Liver (tissue), 9 donors: Measurements from ENCODE around the gene GRID1. TPM values are rescaled to one million over a fixed set of nuclear protein-coding genes. Genes with fewer than 3 reads are reported as not detected.

Experiments used
- DNase-seq: peaks from one replicate; pipeline ENCODE4 v3.0.0-alpha.2; 2017; ENCODE audit warnings: low spot score
- H3K27ac ChIP-seq, 2 donors: one replicate each; pipeline ENCODE4 v1.7.0; 2013; ENCODE audit warnings: inconsistent platforms in 2 of 2, low read length in 2 of 2, control low read depth in 1 of 2, low read depth in 1 of 2, mild to moderate bottlenecking in 1 of 2
- H3K27me3 ChIP-seq, 4 donors: one replicate each; pipeline versions ENCODE4 v1.6.1 to v1.7.0; 2013; ENCODE audit warnings: low read length in 3 of 4, inconsistent platforms in 1 of 4, mild to moderate bottlenecking in 1 of 4, moderate library complexity in 1 of 4; ENCODE audit not compliant: control insufficient read depth in 4 of 4, insufficient read depth in 4 of 4
- H3K36me3 ChIP-seq, 4 donors: one replicate each; pipeline versions ENCODE4 v1.6.1 to v1.7.0; 2013; ENCODE audit warnings: low read length in 3 of 4, mild to moderate bottlenecking in 3 of 4, low read depth in 1 of 4, moderate library complexity in 1 of 4; ENCODE audit not compliant: control insufficient read depth in 4 of 4, insufficient read depth in 3 of 4
- H3K4me1 ChIP-seq, 4 donors: one replicate each; pipeline versions ENCODE4 v1.6.1 to v1.7.0; 2013; ENCODE audit warnings: low read length in 3 of 4, mild to moderate bottlenecking in 3 of 4, moderate library complexity in 1 of 4; ENCODE audit not compliant: control insufficient read depth in 4 of 4, insufficient read depth in 4 of 4
- H3K4me3 ChIP-seq, 3 donors: one replicate each; pipeline versions ENCODE4 v1.6.1 to v1.7.0; 2013; ENCODE audit warnings: low read length in 3 of 3, control low read depth in 1 of 3, low read depth in 1 of 3, mild to moderate bottlenecking in 1 of 3
- H3K9ac ChIP-seq, 2 donors: one replicate each; pipeline ENCODE4 v1.7.0; 2013; ENCODE audit warnings: low read length in 2 of 2, mild to moderate bottlenecking in 2 of 2, moderate library complexity in 2 of 2, control low read depth in 1 of 2, low read depth in 1 of 2
- H3K9me3 ChIP-seq, 4 donors: one replicate each; pipeline versions ENCODE4 v1.6.1 to v1.7.0; 2013; ENCODE audit warnings: low read length in 3 of 4; ENCODE audit not compliant: control insufficient read depth in 4 of 4
- ATF3 ChIP-seq: IDR thresholded peaks from 2 replicates; pipeline ENCODE4 v1.6.1; 2016; ENCODE audit warnings: antibody characterized with exemption
- CTCF ChIP-seq: fragments of 150-350 bp; IDR thresholded peaks from 2 replicates; pipeline ENCODE4 v1.5.1; 2017; ENCODE audit warnings: improper control_type of control experiment, low read depth, low read length; ENCODE audit not compliant: missing input control
- EGR1 ChIP-seq, 2 donors: IDR thresholded peaks; 2 replicates each; pipeline ENCODE4 v1.6.1; 2016 to 2018; ENCODE audit warnings: antibody characterized with exemption in 2 of 2, low read depth in 2 of 2
- FOXA1 ChIP-seq: IDR thresholded peaks from 2 replicates; pipeline ENCODE4 v1.6.1; 2016; ENCODE audit warnings: antibody characterized with exemption
- FOXA2 ChIP-seq: IDR thresholded peaks from 2 replicates; pipeline ENCODE4 v1.6.1; 2016; ENCODE audit warnings: antibody characterized with exemption
- GABPA ChIP-seq, 2 donors: IDR thresholded peaks in 1 of 2; conservative IDR thresholded peaks in 1 of 2; 2 replicates each; pipeline ENCODE4 v1.6.1; 2016; ENCODE audit warnings: antibody characterized with exemption in 2 of 2, mild to moderate bottlenecking in 1 of 2, moderate library complexity in 1 of 2
- HNF4A ChIP-seq, 2 donors: conservative IDR thresholded peaks; 2 replicates each; pipeline ENCODE4 v1.6.1; 2016; ENCODE audit warnings: antibody characterized with exemption in 2 of 2, mild to moderate bottlenecking in 2 of 2
- HNF4G ChIP-seq: IDR thresholded peaks from 2 replicates; pipeline ENCODE4 v1.6.1; 2016; ENCODE audit warnings: antibody characterized with exemption
- JUND ChIP-seq, 2 donors: IDR thresholded peaks; 2 replicates each; pipeline ENCODE4 v1.6.1; 2016; ENCODE audit warnings: antibody characterized with exemption in 2 of 2
- MAX ChIP-seq: IDR thresholded peaks from 2 replicates; pipeline ENCODE4 v1.6.1; 2016; ENCODE audit warnings: antibody characterized with exemption
- NR2F2 ChIP-seq: IDR thresholded peaks from 2 replicates; pipeline ENCODE4 v1.6.1; 2016; ENCODE audit warnings: antibody characterized with exemption
- RAD21 ChIP-seq, 2 donors: IDR thresholded peaks; 2 replicates each; pipeline ENCODE4 v1.6.1; 2016; ENCODE audit warnings: antibody characterized with exemption in 2 of 2, mild to moderate bottlenecking in 2 of 2
- REST ChIP-seq: IDR thresholded peaks from 2 replicates; pipeline ENCODE4 v1.6.1; 2016; ENCODE audit warnings: antibody characterized with exemption, mild to moderate bottlenecking
- RXRA ChIP-seq, 2 donors: IDR thresholded peaks; 2 replicates each; pipeline ENCODE4 v1.6.1; 2017 to 2018; ENCODE audit warnings: antibody characterized with exemption in 2 of 2, mild to moderate bottlenecking in 1 of 2
- SP1 ChIP-seq: IDR thresholded peaks from 2 replicates; pipeline ENCODE4 v1.6.1; 2018; ENCODE audit warnings: antibody characterized with exemption, mild to moderate bottlenecking
- TAF1 ChIP-seq: conservative IDR thresholded peaks from 2 replicates; pipeline ENCODE4 v1.6.1; 2016; ENCODE audit warnings: antibody characterized with exemption, mild to moderate bottlenecking
- YY1 ChIP-seq: IDR thresholded peaks from 2 replicates; pipeline ENCODE4 v1.6.1; 2016; ENCODE audit warnings: antibody characterized with exemption, mild to moderate bottlenecking
- ZBTB33 ChIP-seq: IDR thresholded peaks from 2 replicates; pipeline ENCODE4 v1.6.1; 2016; ENCODE audit warnings: antibody characterized with exemption
- WGBS: extraction: QIAGEN DNeasy Blood & Tissue Kit; methylation state at CpG from one replicate; pipeline ENCODE4 v1.1.7; 2013; 5-methylcytosine and 5-hydroxymethylcytosine counted together
- polyA plus RNA-seq, 2 donors: library from polyadenylated mRNA; stranded (reverse) in 1 of 2; unstranded in 1 of 2; fragments of 200-250 nt in 1 of 2; fragments of >200 nt in 1 of 2; fragmentation: Nextera tagmentation in 1 of 2; extraction: Ambion mirVana in 1 of 2; gene quantifications; one replicate each; pipeline versions ENCODE4 v1.2.1 to v1.2.3, GENCODE V29; 2013 to 2015
- total RNA-seq, 2 donors: library from RNA; depleted of rRNA; stranded (reverse); fragments of >200 nt; gene quantifications; one replicate each; pipeline ENCODE4 v1.2.3, GENCODE V29; 2014
- donor health status: healthy.
- donor health status: healthy.
- donor health status: healthy.
- donor health status: healthy.
- donor health status: healthy.

GRID1 gene
- total and polyA plus RNA-seq, 4 donors, result 0.09 to 0.17 (median 0.14) TPM; not detected in 1

GRCh38 chr10:85649461-85649860, 717.1 kb downstream of the GRID1 start (continued):
- no peak for TF ChIP-seq RXRA (IDR thresholded peaks at IDR 0.05)
- TF ChIP-seq YY1, result no peak
- no peak for TF ChIP-seq RAD21 (IDR thresholded peaks at IDR 0.05)
- TF ChIP-seq HNF4G, result no peak
- TF ChIP-seq FOXA2, result no peak
- no peak for TF ChIP-seq FOXA1
- no peak for TF ChIP-seq JUND (IDR thresholded peaks at IDR 0.05)
- no peak for TF ChIP-seq NR2F2

GRCh38 chr10:85648279-85648754, 718.3 kb downstream of the GRID1 start:
- Histone ChIP-seq H3K9me3 (no peaks in the 10 kb centered on the region), H3K27me3 (no peaks in the 10 kb centered on the region), H3K4me3 (no peak overlapping the region), H3K9ac (no peak overlapping the region), H3K4me1 (no peaks in the 10 kb centered on the region), H3K36me3 (no peaks in the 10 kb centered on the region), H3K27ac (no peak overlapping the region)
- TF ChIP-seq EGR1 (IDR thresholded peaks at IDR 0.05; ENCODE audit: low read depth in 2 of 2), result no peak
- no peak for TF ChIP-seq RXRA (IDR thresholded peaks at IDR 0.05)
- TF ChIP-seq NR2F2, result no peak
- TF ChIP-seq RAD21 (IDR thresholded peaks at IDR 0.05), result no peak
- TF ChIP-seq GABPA (IDR thresholded peaks at IDR 0.05 in 1 of 2, conservative IDR thresholded peaks at IDR 0.05 in 1 of 2), result no peak
- no peak for TF ChIP-seq HNF4A (conservative IDR thresholded peaks at IDR 0.05)
- no peak for TF ChIP-seq REST
- no peak for TF ChIP-seq JUND (IDR thresholded peaks at IDR 0.05)
- no peak for TF ChIP-seq FOXA1
- no peak for TF ChIP-seq SP1
- TF ChIP-seq YY1, result no peak
- TF ChIP-seq TAF1, result no peak
- no peak for TF ChIP-seq ZBTB33
- no peak for TF ChIP-seq MAX
- TF ChIP-seq ATF3, result no peak
- TF ChIP-seq FOXA2, result no peak
- no peak for TF ChIP-seq CTCF
- TF ChIP-seq HNF4G, result no peak
- no peak for DNase-seq
- 77% methylated on average over 6 of the region's 6 CpGs for WGBS
